Spleen (tissue), 7 donors: ENCODE results near the gene HNRNPC.

ENCODE experiments used
- POLR2A ChIP-seq, 3 donors: fragments of 450-650 bp; IDR thresholded peaks; one replicate each; pipeline ENCODE4 v1.5.1; 2017; ENCODE audit warnings: antibody characterized with exemption in 3 of 3, mild to moderate bottlenecking in 1 of 3
- POLR2AphosphoS5 ChIP-seq, 3 donors: sonication (generic); formaldehyde crosslinking; IDR thresholded peaks; one replicate each; pipeline ENCODE4 v1.5.1; 2017; ENCODE audit warnings: antibody characterized with exemption in 3 of 3
- TF ChIP-seq, protein P1 (sequence below), 11 experiments: fragments of 200-600 bp in 7 of 11; fragments of 450-650 bp in 4 of 11; sonication (generic) in 4 of 11; IDR thresholded peaks in 8 of 11; conservative IDR thresholded peaks in 3 of 11; 1 replicate in 7 of 11; 2 replicates in 4 of 11; pipeline versions ENCODE4 v1.4.0 to v1.8.0; 2016 to 2021; ENCODE audit warnings: antibody characterized with exemption in 11 of 11, inconsistent platforms in 4 of 11, mild to moderate bottlenecking in 1 of 11
- donor health status: DM: no; HTN: no; CAD: no; lungs with moderate emphysema.
- donor health status: DM: no; HTN: no; CAD: no.
- donor health status: DM: no; HTN: no; CAD: no.

DNA sequence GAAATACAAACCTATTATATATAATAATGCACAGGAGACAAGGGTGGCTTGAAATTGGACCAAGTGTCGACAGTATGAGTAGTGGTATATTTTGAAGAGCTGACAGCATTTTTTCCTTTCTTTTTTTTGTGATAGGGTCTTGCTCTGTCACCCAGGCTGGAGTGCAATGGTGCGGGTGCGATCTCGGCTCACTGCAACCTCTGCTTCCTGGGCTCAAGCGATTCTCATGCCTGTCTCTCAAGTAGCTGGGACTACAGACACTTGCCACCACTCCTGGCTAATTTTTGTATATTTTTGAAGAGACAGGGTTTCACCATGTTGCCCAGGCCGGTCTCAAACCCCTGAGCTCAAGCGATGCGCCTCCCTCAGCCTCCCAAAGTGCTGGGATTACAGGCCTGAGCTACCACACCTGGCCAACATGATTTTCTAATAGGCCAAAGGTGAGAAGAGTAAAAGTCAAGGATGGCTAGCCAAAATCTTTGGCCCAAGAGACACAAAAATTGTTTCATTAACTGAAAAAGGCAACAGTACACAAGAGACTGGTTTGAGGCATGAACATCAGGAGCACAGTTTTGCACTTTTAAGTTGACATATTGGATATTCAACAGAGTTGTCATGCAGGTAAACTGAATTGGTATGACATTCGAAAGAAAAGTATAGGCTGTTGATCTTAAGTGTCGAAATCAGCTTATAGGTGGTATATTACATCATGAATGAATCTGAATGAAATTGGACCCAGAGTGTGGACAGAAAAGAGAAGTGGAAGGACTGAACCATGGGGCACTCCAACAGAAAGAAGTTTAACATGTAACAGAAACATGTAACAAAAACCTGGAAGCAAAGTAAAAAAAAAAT lies 12.5 kb downstream of the HNRNPC start:
- TF ChIP-seq, protein P1, sequence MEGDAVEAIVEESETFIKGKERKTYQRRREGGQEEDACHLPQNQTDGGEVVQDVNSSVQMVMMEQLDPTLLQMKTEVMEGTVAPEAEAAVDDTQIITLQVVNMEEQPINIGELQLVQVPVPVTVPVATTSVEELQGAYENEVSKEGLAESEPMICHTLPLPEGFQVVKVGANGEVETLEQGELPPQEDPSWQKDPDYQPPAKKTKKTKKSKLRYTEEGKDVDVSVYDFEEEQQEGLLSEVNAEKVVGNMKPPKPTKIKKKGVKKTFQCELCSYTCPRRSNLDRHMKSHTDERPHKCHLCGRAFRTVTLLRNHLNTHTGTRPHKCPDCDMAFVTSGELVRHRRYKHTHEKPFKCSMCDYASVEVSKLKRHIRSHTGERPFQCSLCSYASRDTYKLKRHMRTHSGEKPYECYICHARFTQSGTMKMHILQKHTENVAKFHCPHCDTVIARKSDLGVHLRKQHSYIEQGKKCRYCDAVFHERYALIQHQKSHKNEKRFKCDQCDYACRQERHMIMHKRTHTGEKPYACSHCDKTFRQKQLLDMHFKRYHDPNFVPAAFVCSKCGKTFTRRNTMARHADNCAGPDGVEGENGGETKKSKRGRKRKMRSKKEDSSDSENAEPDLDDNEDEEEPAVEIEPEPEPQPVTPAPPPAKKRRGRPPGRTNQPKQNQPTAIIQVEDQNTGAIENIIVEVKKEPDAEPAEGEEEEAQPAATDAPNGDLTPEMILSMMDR (IDR thresholded peaks at IDR 0.05 in 8 of 11, conservative IDR thresholded peaks at IDR 0.05 in 3 of 11): no peak
- no peak for TF ChIP-seq POLR2A (IDR thresholded peaks at IDR 0.05)
- no peak for TF ChIP-seq POLR2AphosphoS5 (IDR thresholded peaks at IDR 0.05)
